RWPE2 (cell line): ENCODE data around the gene UBE2K.
"Not testable (repeated sequence)": the region's sequence is repeated elsewhere in the genome, so short reads cannot be mapped to it uniquely, and the experiment has no call there.

Experiments used
- ATAC-seq: fragments of 200-7000 bp; cut with Tn5 transposase; 3 replicates; pipeline ENCODE4 v1.9.1; 2021; ENCODE audit warnings: low read depth
- DNase-seq: peaks from one replicate; pipeline ENCODE4 v3.0.0-alpha.2; 2020; ENCODE audit warnings: low spot score
- H3K27ac ChIP-seq: fragments of 450-650 bp; 2 replicates; pipeline ENCODE4 v1.5.1; 2017; ENCODE audit warnings: mild to moderate bottlenecking; ENCODE audit not compliant: poor library complexity, severe bottlenecking
- H3K27me3 ChIP-seq: fragments of 250-450 bp; sonication (Bioruptor Pico); 2 replicates; pipeline ENCODE4 v1.5.1; 2021; ENCODE audit warnings: mild to moderate bottlenecking, moderate library complexity; ENCODE audit not compliant: insufficient read depth, poor library complexity, severe bottlenecking
- H3K36me3 ChIP-seq: fragments of 250-450 bp; sonication (Bioruptor Pico); 2 replicates; pipeline ENCODE4 v1.5.1; 2020; ENCODE audit warnings: low read depth, mild to moderate bottlenecking, moderate library complexity
- H3K4me1 ChIP-seq: fragments of 250-450 bp; sonication (Bioruptor Pico); 2 replicates; pipeline ENCODE4 v1.5.1; 2021; ENCODE audit warnings: mild to moderate bottlenecking, moderate library complexity; ENCODE audit not compliant: insufficient read depth, poor library complexity, severe bottlenecking
- H3K4me3 ChIP-seq: fragments of 250-450 bp; sonication (Bioruptor Pico); 2 replicates; pipeline ENCODE4 v1.5.1; 2021; ENCODE audit warnings: mild to moderate bottlenecking, moderate library complexity; ENCODE audit not compliant: severe bottlenecking
- H3K9me3 ChIP-seq: fragments of 250-450 bp; sonication (Bioruptor Pico); 2 replicates; pipeline ENCODE4 v1.5.1; 2021; ENCODE audit warnings: mild to moderate bottlenecking, moderate library complexity; ENCODE audit not compliant: severe bottlenecking
- CTCF ChIP-seq: fragments of 450-650 bp; IDR thresholded peaks from one replicate; pipeline ENCODE4 v1.5.1; 2017; ENCODE audit warnings: mild to moderate bottlenecking, moderate library complexity; ENCODE audit not compliant: poor library complexity, severe bottlenecking

The UBE2K gene

GRCh38 chr4:39702716-39703115 is 4.8 kb downstream of the UBE2K start:
- no peak overlapping the region for H3K4me3 ChIP-seq
- H3K36me3 ChIP-seq: peaks cover 48% of the 10 kb centered on the region
- DNase-seq (no peak), ATAC-seq (no peak)
- H3K27me3 ChIP-seq: no peaks in the 10 kb centered on the region
- H3K4me1 ChIP-seq: peaks cover 11% of the 10 kb centered on the region
- TF ChIP-seq CTCF: no peak
- H3K27ac ChIP-seq: no peak overlapping the region
- no peaks in the 10 kb centered on the region for H3K9me3 ChIP-seq

GRCh38 chr4:39704789-39705188 is 6.9 kb downstream of the UBE2K start:
- H3K9me3 ChIP-seq, H3K27me3 ChIP-seq: not testable (repeated sequence)

GRCh38 chr4:39706334-39706733 is 8.4 kb downstream of the UBE2K start:
- no peak for TF ChIP-seq CTCF
- Histone ChIP-seq H3K4me3 (no peak overlapping the region), H3K27me3 (no peaks in the 10 kb centered on the region), H3K4me1 (peaks cover 5% of the 10 kb centered on the region), H3K27ac (peak overlapping the region; percentile 34), H3K9me3 (no peaks in the 10 kb centered on the region), H3K36me3 (peaks cover 33% of the 10 kb centered on the region)
- peak; percentile 71 for DNase-seq
- ATAC-seq: peak; percentile 82

More at GRCh38 chr4:39704789-39705188, 6.9 kb downstream of the UBE2K start:
- not testable (repeated sequence) for H3K4me3 ChIP-seq, H3K27ac ChIP-seq, H3K4me1 ChIP-seq, ATAC-seq, DNase-seq
- peaks cover 45% of the 10 kb centered on the region for H3K36me3 ChIP-seq

- Histone ChIP-seq H3K4me1 (peaks cover 5% of the 10 kb centered on the region), H3K36me3 (peaks cover 31% of the 10 kb centered on the region), H3K27ac (peak overlapping the region; percentile 34), H3K27me3 (no peaks in the 10 kb centered on the region), H3K9me3 (no peaks in the 10 kb centered on the region), H3K4me3 (no peak overlapping the region)
- DNase-seq (no peak), ATAC-seq (no peak)
- no peak for TF ChIP-seq CTCF
Observed at GRCh38 chr4:39706741-39707511, 9.0 kb downstream of the UBE2K start.

GRCh38 chr4:39710098-39710896 is 12.4 kb downstream of the UBE2K start:
- Histone ChIP-seq H3K36me3 (peaks cover 18% of the 10 kb centered on the region), H3K4me1 (peaks cover 5% of the 10 kb centered on the region), H3K27me3 (no peaks in the 10 kb centered on the region), H3K27ac (no peak overlapping the region), H3K9me3 (no peaks in the 10 kb centered on the region), H3K4me3 (no peak overlapping the region)
- no peak for TF ChIP-seq CTCF
- no peak for DNase-seq
- ATAC-seq: no peak
